GM19324 (cell line): ENCODE measurements around the gene SOX12.
A peak's percentile ranks its signal among the peaks of the same experiment; 100 is the strongest.

Experiments used
- ATAC-seq: cut with Tn5 transposase; IDR thresholded peaks from one replicate; pipeline ENCODE4 v1.9.1; 2021; ENCODE audit warnings: mild to moderate bottlenecking, moderate library complexity; ENCODE audit not compliant: unreplicated experiment, low FRiP score

SOX12 gene

DNA sequence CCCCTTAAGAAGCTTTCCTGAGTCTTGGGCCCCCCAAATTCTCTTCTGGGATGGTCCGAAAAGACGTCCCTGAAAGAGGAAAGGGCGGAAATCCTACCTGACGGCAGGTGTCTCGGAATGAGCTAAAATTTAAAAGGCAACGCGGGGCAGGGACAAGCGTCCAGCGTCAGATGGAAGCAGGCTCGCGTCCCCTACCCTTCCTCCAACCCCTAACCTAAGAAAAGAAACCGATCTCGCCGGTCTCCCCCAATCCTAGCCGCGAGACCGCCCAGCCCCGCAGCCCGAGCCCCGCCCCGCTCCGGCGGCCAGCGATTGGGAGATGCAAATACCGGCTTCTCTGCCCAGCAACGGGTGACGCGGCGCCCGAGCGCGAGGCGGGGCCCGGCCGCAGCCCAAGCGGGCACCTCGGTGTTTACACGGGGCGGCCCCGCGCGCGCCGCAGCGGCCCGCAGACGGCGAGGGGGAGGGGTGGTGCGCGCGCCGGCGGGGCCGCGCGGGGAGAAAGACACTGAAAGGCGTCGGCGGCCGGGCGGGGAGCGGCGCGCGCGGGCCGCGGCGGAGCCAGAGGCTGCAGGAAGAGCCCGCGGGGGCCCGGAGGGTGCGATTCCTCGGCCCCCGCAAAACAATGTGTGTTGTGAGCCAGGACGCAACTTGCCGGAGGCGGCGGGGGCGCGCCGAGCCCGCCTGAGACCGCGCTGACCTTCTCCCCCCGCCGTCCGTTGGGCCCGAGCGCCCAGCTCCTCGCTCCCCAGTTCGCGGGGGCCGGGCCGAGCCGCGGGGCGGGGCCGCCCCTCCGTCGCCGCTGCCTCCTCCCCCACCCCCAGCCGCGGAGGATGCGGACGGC, at the start of gene SOX12:
Gene SOX12, plus strand, starts transcription at position 508 of the 844 bp plus-strand sequence. CDS start 373 bp downstream, outside the sequence.
- peak; percentile 74 for ATAC-seq

DNA sequence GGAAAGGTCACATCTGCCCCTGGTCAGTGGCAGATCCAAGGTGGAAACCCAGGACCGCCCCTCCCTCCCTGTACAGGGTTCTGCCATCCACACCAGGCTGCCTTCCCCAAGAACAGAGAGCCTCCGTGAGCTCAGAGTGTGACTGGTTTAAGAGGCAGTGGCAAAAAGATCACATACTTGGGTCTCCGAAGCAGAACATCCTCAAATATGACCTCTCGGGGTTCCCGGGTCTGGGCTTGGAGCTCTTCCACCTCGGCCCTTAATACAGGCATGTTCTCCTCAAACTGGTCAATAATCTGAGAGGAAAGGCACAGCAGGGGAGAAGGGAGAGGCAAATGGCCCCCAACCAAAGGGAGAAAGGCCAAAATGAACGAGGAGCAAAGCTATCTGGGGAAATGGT, 49.6 kb upstream of the SOX12 start:
- no peak for ATAC-seq

DNA sequence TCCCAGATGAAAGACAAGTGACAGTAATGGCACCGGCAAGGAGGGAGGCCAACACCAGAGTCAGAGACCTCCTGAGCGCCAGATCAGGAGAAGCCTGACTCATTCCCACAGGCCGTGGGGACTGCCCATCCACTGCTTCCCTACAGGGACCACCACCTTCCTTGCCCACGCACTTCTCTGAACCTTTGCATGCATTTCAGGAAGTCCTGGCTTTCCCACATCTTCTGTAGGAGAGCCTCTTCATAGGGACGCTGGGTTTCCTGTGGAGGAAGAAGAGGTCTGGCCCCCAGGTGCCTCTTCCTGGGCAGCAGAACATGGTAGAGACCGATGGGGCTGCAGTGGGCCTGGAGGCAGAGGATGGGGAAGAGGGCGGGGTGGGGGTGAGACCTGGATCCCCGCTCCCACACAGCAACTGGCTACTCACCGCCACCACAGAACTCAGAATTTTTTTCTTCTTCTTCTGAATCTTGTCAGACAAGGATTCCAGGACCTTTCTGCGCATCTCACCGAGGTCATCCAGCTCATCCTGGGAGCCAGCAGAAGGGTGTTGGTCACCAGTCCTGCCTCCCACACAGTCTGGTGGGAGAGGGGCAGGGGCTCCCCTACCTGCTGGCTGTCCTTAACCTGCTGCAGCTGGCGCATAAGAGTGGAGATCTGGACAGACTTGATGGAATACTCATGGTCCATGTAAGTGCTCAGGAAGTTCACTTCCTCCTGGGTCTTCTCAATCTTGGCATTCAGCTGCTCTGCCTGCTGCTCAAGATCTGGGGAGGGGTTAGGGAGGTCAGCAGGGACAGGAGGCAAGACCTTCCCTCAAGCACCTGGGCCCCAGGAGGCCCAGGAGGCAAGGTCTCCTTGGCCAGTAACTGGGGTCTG, 48.5 kb upstream of the SOX12 start:
- no peak for ATAC-seq

DNA sequence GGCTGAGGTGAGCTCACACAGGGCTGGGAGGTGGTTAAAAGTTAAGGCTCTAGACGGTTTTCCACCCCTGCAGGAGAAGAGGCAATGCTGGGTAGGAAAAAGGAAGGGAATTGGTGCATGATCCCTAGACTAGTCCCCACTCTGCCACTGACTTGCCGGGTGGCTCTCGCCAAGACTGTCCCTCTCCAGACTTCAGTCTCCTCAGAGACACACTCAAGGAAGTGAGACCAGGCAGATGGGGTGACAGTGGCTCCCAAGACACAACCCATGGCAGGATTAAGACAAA, 47.9 kb upstream of the SOX12 start:
- ATAC-seq, result no peak

DNA sequence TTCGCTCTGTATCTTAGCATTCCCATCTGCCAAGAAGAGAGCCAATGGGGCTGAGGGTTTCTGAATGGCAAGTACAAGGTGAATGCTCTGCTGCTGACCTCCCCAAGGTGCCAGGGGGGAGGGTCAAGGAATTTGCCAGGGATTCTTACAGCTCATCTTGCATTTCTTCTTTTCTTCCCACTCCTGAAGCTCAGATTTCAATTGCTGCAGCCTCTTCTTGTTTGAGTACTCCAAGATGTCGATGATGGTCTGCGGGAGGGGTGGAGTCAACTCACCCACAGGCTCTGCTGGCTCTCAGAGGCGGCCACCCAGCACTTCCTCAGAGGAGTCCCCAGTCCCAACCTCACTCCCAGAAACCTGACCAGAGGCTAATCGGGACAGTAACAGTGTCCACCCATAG, 47.2 kb upstream of the SOX12 start:
- no peak for ATAC-seq

DNA sequence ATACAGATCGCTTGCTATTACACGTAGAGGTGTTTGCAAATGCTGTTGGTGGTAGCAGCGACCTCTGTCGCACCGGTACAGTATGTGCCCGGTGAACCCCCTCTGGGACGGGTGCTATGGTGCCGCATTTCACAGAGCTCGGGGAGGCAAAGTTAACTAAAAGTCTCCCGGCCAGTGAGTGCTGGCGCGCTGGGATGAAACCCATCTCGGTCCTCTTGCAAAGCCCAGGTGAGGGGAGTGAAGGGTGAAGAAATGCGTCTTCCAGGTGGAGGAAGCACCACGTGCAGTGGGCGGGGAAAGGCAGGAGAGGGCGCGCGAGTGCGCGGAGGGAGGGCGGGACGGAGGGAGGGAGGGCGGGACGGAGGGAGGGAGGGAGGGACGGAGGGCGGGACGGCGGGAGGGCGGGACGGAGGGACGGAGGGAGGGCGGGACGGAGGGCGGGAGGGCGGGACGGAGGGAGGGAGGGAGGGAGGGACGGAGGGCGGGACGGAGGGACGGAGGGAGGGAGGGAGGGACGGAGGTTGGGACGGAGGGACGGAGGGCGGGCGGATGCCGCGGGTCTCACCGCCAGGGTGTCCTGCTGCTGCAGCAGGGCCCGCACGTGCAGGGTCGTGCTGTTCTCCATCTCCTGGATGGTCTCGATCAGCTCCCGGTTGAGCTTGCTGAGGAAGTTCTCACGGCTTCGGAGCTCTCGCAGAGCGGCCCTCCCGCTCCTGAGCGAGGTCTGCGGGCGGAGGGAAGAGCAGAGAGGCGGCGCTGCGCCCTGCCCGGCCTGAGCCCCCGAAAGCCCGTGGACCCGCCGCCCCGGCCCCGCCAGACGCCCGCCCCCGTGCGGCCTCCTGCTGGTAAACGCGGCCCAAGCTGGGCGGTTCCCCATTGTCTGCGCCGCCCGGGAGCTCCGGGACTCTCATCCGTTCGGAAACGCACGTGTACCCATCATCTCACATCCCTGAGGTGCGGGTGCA, 46.5 kb upstream of the SOX12 start:
- ATAC-seq, result no peak

DNA sequence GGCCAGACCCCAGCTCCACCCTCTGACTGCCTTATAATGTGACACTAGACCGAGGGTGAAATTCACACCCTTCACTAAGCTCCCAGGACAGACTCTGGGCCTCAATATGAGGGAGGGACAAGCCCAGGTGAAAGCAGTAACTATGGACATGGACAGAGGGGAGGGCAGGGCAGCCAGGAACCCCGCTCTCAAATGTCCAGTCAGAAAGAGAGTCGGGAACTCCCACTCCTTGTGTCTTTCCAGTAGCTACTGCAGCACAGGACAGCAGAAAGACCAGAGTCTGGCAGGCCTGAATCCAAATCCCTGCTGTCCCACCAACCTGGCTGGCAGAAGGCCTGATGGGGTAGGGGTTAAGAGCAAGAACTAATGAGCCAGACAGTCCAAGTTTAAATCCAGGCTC, 41.2 kb upstream of the SOX12 start:
- no peak for ATAC-seq

DNA sequence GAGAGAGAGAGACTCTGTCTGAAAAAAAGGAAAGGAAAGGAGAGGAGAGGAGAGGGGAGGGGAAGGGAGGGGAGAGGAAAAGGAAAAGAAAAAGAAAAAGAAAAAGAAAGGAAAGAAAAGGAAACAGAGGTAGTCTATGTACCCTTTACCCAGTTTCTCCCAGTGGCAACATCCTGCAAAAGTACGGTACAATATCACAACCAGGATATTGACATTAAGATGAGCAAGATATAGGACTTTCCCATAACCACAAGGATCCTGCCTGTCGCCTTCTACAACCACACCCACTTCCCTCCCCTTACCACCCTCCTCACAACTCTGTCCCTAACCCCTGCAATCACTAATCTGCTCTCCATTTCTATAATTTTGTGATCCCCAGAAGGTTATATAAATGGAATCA, 38.8 kb upstream of the SOX12 start:
- ATAC-seq, result no peak

DNA sequence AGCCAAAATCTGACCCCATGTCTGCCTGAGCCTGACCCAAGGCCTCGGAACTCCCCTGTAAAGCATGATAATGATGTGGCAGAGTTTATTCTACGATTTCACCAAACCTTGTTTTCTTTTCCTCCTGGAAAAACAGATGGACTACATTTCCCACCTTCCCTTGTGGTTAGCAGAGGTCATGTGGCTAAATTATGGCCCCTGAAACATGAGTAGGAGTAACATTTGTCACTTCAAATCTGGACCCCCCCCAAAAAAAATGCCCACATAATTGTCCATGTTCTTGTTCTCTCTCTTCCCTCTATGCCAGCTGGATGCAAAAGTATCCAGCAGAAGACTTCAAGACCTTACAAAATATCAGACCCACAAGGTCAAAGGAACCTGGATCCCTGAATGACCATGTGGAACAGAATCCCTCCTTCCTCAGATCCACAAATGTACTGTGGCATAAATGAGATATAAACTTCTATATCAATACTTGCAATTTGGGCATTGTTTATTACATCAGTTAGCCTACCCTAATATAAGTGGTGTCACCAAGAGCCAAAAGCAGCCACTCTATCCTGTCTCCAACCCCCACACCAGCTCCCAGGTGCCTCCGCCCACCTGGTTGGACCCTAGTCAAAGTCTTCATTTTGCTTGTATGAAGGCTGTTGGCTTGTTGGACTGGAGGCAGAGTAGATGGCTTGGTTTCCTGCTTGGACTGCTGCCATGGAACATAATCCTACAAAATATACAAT, 36.2 kb upstream of the SOX12 start:
- no peak for ATAC-seq

DNA sequence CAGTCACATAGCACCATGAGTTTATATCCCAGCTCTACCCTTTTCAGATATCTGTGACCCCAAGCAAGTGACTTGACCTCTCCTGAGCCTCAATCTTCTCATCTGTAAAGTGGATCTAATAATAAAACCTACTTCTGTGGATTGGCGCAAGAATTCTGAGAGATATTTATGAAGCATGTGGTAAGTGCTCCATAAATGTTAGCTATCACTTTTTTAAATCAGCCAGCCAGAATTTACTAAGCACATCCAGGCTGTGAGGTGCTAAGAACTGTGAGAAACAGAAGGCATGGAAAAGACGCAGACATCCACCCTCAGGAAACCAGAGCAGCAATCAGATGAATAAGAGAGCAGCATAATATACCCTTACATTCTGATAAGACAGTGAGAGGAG, 35.7 kb upstream of the SOX12 start:
- no peak for ATAC-seq

DNA sequence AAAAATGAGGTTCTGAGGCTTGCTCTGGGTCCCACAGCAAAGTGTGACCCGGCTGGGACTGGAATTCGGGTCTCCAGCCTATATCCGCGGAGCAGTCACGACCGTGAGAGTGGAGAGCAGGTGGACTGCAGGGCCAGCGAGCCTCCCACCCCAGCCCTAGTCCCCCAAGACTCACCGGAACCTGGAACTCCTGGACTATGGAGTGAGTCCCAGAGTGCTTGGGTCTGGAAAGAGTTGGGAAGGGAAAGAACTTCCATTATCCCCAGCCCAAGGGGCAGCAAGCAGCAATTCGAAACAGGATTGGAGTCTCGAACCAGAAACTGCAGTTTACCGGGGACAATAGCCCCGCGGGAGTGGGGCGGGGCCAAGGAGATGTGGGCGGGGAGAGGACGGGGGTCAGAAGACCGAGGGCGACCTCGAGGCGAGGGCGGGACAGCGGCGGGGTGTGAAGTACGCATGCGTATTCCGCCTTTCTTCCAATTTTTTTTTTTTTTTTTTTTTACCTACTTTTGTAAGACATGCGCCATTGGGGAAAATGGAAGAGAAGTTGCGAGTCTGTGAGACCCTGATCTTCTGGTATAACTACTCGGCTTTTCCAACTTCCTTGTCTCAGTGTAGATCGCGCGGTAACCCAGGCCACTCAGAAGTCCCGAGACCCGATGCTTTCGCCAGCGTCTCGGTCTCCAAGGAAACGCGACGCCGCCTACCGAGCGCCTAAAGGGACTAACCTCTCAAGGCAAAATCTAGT, 35.1 kb upstream of the SOX12 start, which contains the start of gene C20orf96:
Gene C20orf96, minus strand, starts transcription at position 667 of the 748 bp plus-strand sequence. Its CDS starts 140 bp downstream, at position 527.
- peak; percentile 85 for ATAC-seq

DNA sequence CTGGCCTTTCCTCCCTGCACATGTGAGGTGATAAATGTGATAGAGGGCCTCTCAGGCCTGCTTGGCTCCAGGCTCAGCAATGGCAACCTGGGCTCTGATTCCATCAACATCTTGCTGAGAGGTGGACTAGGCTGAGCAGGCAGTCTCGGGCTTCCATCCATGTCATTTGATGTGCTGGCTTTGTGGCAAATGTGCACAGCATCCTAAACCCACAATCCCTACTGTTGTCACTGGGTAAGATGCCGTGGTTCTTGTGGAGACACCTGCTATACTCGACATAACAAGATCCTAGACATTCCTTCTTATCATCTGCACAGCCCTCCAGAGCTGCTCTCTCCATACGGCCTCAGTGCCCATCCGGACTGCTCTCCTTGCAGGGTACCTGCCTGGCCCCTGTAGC, 30.8 kb upstream of the SOX12 start:
- no peak for ATAC-seq

DNA sequence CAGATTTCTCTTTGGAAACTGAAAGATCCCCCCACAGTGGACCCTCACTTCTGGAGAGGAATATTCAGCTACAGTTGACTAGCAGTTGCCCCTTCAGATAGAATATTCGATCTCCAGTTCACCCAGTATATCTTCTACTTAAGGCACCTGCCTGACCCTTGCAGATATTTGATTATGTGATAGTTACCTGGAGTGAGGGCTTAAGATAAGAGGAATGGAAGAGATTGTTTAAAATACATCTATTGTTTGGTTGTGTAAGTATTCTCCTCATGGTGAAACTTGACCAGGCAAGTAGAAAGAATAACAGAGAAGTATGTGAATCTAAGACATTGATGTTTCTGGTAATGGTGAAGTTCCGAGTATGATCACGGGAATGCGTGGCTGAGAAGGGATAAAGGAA, 29.5 kb upstream of the SOX12 start:
- no peak for ATAC-seq

DNA sequence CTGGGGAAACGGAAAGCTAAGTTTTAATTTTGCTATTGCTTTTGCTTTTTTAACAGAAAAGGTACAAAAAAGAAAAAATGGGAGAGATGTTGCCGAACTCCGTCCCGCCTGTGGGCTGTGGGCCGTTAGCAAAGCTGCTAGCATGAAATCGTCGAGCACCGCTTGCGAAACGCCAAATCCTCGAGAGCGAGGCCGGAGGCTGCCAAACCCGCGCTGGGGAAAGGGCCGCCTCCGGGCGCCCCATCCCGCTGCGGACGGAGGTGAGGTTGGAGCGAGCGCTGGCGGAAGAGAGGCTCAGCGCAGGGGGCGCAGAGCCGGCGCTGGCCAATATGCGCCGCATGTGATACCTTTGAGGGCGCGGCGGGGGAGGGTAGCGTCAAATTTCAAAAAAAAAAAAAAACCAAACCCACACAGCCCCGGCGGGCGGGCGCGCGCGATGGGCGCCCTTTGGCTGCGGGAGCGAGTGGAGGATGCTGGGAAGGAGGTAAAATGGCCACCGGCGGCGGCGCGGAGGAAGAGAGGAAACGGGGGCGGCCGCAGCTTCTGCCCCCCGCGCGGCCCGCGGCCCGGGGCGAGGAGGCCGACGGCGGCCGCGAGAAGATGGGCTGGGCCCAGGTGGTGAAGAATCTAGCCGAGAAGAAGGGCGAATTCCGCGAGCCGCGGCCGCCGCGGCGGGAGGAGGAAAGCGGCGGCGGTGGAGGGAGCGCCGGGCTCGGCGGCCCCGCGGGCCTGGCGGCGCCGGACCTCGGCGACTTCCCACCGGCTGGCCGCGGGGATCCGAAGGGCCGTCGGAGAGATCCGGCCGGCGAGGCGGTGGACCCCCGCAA, 28.0 kb upstream of the SOX12 start, which contains the start of gene ZCCHC3:
Gene ZCCHC3, plus strand, starts transcription at position 473 of the 827 bp plus-strand sequence. Its CDS starts 17 bp downstream, at position 490.
- ATAC-seq, result peak; percentile 82

DNA sequence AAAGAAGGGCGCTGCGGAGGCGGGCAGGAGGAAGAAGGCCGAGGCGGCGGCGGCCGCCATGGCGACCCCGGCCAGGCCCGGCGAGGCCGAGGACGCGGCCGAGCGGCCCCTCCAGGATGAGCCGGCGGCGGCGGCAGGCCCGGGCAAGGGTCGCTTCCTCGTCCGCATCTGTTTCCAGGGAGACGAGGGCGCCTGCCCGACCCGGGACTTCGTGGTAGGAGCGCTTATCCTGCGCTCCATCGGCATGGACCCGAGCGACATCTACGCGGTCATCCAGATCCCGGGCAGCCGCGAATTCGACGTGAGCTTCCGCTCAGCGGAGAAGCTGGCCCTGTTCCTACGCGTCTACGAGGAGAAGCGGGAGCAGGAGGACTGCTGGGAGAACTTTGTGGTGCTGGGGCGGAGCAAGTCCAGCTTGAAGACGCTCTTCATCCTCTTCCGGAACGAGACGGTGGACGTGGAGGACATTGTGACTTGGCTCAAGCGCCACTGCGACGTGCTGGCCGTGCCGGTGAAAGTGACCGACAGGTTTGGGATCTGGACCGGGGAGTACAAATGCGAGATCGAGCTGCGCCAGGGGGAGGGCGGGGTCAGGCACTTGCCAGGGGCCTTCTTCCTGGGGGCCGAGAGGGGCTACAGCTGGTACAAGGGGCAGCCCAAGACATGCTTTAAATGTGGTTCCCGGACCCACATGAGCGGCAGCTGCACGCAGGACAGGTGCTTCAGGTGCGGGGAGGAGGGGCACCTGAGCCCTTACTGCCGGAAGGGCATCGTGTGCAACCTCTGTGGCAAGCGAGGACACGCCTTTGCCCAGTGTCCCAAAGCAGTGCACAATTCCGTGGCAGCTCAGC, 27.2 kb upstream of the SOX12 start:
- ATAC-seq, result peak; percentile 37

DNA sequence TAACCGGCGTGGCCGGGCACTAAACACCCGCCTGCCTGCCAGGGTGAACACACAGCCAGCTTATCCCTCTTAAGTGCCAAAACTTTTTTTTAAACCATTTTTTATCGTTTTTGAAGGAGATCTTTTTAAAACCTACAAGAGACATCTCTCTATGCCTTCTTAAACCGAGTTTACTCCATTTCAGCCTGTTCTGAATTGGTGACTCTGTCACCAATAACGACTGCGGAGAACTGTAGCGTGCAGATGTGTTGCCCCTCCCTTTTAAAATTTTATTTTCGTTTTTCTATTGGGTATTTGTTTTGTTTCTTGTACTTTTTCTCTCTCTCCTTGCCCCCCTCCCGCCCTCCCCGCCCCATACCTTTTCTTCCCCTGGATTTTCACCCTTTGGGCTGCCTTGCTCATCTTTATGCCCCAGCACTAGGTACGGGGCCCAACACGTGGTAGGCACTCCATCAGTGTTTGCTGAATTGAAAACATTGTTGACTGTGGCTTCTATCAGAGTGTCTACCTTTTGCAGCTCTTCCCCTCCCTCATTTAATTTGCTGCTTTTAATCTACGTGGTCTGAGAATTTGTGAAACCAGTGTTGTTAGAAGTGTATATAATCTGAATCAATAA, 26.5 kb upstream of the SOX12 start:
- ATAC-seq, result no peak
